Measurements from ENCODE around the gene CNNM2. TPM values are rescaled to one million over a fixed set of nuclear protein-coding genes. Genes with fewer than 3 reads are reported as not detected.
"Not testable (repeated sequence)": the region's sequence is repeated elsewhere in the genome, so short reads cannot be mapped to it uniquely, and the experiment has no call there.

Gene CNNM2
- total RNA-seq, 1 experiment from 2014 or later = 13.9 TPM

GRCh38 chr10:103106539-103106938 is 188.4 kb downstream of the CNNM2 start:
- no peak for DNase-seq (ENCODE audit: low spot score)

DNA sequence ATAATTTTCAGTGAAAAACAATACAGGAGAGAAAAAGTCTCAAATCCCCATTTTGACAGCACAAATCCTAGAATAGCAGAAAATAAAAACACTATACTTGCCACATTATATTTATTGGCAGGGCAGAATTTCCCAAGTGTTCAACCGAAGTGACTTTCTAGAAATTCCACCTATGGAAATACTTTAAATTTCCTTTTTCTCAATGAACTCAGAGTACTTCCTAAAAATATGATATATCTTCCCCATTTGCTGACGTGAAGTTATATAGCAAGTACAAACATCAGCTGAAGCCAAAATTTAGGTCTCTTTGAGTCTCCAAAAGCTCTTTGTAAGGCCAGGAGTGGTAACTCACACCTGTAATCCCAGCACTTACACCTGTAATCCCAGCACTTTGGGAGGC is 191.7 kb downstream of the CNNM2 start:
- DNase-seq (ENCODE audit: low spot score) = no peak

DNA sequence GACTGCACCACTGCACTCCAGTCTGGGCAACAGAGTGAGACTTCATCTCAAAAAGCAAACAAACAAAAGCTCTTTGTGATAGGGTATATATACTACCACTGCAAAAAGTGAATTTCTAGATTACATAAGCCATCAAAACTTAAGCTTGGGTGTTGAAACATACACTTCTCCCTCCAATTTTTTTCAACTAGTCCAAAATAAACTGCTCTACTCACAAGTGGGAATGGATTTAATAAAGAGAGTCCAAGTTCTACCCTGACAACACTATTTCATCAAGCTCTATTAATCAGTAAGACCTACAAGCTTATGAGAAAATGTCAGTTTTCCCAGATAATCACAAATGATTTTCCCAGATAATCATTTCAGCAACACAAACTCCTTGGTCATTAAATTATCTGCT is 192.3 kb downstream of the CNNM2 start:
- DNase-seq (ENCODE audit: low spot score) = no peak

- no peak for DNase-seq (ENCODE audit: low spot score)
Observed at GRCh38 chr10:103111031-103111917, 193.2 kb downstream of the CNNM2 start.

DNA sequence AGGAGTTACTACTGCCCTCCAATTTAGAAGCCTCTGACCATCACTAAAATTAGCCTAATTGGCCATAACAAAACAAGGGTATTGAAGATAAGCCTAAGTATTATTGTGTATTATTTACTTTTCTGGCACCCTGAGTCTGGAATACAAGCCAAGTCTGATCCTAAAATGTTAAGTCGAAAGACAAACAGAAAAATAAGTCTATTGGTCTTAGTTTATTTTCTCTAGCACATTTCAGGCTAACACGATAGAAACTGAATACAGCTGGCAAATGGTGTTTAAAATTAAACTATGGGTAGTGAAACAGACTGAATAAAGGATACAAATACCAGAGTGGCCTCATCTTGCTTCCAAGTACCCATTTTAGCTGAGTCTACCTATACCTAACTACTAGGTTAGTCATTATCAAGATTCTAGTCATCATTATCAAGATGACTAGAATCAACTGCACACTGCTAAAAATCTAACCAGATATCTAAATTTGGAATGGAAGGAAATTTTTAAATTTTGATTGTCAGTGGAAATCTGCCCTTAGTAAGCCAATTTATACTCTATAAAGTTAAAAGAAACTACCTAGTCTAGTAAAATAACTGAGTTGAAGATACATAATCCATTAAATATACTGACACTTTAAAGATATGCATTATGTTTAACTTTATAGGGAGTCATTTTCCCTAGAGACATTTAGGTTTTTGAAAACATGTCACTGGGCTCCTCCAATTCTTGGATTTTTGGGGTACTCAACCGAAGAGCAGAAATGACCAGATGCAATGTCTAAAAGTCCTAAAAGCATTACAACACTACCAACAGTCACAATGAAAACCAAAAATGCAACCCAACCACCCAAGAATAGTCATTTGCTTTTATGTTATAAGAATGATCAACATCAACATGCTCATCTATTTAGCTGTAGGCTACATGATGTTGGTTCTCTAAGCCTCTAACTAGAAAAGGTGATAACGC is 194.1 kb downstream of the CNNM2 start:
- no peak for DNase-seq (ENCODE audit: low spot score)

DNA sequence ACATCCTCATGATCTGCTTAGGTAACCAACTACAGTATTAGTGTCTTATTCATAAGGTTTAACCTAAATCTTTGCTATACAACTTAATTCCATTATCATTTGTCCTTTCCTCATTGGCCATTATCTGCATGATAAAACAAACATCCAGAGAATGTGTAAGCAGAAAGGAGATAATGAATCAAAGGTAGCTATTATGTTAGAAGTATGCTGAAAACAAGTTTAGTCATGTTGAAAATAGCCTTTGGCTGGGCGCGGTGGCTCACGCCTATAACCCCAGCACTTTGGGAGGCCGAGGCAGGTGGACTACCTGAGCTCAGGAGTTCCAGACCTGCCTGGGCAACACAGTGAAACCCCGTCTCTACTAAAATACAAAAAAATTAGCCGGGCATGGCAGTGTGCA is 196.8 kb downstream of the CNNM2 start:
- no peak for DNase-seq (ENCODE audit: low spot score)

- no peak for DNase-seq (ENCODE audit: low spot score)
Observed at GRCh38 chr10:103117247-103117646, 199.2 kb downstream of the CNNM2 start.

DNA sequence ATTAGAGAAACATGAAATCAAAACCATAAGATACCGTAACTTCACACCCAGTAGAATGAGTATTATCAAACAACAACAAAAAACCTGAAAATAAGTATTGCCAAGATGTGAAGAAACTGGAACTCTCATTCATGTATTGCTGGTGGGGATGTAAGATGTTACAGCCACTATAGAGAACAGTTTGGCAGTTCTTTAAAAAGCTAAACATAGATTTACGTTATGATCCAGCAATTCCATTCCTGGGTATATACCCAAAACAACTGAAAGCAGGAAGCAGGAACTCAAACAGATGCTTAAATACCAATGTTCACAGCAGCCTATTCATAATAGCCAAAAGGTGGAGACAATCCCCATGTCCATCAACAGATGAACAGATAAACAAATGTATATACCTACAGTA is 202.5 kb downstream of the CNNM2 start:
- no peak for DNase-seq (ENCODE audit: low spot score)

- DNase-seq (ENCODE audit: low spot score) = no peak
Observed at GRCh38 chr10:103120977-103121735, 203.1 kb downstream of the CNNM2 start.

- no peak for DNase-seq (ENCODE audit: low spot score)
Observed at GRCh38 chr10:103123282-103124024, 205.4 kb downstream of the CNNM2 start.

- no peak for DNase-seq (ENCODE audit: low spot score)
Observed at GRCh38 chr10:103124420-103125096, 206.5 kb downstream of the CNNM2 start.

- no peak for DNase-seq (ENCODE audit: low spot score)
Observed at GRCh38 chr10:103125323-103126267, 207.5 kb downstream of the CNNM2 start.

DNA sequence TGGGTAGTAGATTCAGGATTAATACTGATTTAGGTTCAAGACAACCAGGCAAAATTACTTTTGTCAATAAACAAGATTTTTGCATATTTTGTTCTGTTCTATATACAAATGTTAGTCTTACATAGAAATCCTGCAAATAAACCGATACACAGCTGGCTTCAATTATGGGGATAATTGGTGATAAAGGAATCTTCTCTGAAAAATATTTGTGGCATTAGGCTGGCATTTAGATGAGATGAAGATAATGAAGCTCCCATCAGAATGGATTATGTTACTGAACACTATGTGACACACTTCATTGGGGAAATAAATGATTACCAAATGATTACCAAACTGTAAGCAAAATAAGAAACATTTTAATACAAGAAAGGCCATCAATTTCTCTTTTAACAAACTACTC is 209.1 kb downstream of the CNNM2 start:
- DNase-seq (ENCODE audit: low spot score) = no peak

DNA sequence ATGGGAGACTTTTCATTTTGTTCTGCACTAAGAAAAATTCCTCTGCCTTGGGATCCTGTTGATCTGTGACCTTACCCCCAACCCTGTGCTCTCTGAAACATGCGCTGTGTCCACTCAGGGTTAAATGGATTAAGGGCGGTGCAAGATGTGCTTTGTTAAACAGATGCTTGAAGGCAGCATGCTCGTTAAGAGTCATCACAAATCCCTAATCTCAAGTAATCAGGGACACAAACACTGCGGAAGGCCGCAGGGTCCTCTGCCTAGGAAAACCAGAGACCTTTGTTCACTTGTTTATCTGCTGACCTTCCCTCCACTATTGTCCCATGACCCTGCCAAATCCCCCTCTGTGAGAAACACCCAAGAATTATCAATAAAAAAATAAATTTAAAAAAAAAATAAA is 212.1 kb downstream of the CNNM2 start:
- DNase-seq (ENCODE audit: low spot score) = not testable (repeated sequence)

DNA sequence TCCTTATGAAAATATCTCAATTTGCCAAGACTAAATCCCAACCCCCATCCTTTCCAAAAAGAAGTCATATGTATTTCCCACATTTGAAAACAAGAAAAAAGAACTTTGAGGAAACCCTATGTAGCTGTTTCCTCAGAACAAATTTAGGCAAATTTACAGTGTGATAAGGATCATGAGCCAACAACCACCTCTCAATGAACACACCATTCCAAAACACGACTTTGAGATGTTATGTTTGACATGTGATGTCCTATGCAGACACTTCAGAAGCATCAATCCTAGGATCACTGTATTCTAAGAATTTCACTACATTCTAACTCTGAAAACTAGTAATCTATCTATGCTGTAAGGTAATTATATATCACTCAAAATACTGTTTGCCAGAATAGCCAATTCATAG is 212.8 kb downstream of the CNNM2 start:
- no peak for DNase-seq (ENCODE audit: low spot score)

DNA sequence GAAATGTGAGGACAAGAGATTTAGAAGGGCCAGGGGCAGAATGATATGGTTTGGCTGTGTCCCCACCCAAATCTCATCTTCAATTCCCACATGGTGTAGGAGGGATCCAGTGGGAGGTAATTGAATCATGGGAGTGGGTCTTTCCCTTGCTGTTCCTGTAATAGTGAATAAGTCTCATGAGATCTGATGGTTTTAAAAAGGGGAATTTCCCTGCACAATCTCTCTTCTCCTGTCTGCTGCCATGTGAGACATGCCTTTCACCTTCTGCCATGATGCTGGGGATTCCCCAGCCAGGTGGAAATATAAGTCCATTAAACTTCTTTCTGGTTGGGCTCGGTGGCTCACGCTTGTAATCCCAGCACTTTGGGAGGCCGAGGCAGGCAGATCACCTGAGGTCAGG is 217.1 kb downstream of the CNNM2 start:
- DNase-seq (ENCODE audit: low spot score) = not testable (repeated sequence)

DNA sequence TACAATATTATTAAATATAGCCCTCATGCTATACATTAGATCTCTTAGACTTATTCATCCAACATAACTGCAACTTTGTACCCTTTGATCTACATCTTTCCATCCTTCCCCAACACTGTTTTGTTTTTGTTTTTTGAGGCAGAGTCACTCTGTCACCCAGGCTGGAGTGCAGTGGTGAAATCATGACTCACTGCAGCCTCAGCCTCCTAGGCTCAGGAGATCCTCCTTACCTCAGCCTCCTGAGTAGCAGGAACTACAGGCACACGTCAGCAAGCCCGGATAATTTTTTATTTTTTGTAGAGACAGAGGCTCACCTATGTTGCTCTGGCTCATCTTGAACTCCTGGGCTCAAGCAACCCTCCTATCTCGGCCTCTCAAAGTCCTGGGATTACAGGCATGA is 221.7 kb downstream of the CNNM2 start:
- no peak for DNase-seq (ENCODE audit: low spot score)

All from HT-29 (cell line).